ENCODE data around the gene RAP1A.

The RAP1A gene

DNA sequence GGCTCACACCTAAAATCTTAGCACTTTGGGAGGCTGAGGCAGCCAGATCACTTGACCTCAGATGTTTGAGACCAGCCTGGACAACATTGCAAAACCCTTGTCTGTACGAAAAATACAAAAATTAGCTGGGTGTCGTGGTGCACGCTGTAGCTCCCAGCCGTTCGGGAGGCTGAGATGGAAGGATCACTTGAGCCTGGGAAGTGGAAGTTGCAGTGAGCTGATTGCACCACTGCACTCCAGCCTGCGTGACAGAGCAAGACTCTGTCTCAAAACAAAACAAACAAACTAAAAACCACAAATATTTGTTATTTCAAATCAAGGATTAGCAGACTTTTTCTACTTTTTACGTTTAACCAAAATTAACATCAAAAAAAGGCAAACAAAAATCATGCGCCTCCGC lies 88.3 kb downstream of the RAP1A start:
- TF ChIP-seq, protein P1, sequence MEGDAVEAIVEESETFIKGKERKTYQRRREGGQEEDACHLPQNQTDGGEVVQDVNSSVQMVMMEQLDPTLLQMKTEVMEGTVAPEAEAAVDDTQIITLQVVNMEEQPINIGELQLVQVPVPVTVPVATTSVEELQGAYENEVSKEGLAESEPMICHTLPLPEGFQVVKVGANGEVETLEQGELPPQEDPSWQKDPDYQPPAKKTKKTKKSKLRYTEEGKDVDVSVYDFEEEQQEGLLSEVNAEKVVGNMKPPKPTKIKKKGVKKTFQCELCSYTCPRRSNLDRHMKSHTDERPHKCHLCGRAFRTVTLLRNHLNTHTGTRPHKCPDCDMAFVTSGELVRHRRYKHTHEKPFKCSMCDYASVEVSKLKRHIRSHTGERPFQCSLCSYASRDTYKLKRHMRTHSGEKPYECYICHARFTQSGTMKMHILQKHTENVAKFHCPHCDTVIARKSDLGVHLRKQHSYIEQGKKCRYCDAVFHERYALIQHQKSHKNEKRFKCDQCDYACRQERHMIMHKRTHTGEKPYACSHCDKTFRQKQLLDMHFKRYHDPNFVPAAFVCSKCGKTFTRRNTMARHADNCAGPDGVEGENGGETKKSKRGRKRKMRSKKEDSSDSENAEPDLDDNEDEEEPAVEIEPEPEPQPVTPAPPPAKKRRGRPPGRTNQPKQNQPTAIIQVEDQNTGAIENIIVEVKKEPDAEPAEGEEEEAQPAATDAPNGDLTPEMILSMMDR (IDR thresholded peaks at IDR 0.05; ENCODE audit: extremely low read depth, missing control alignments) = no peak
- DNase-seq (ENCODE audit: low spot score) = no peak

DNA sequence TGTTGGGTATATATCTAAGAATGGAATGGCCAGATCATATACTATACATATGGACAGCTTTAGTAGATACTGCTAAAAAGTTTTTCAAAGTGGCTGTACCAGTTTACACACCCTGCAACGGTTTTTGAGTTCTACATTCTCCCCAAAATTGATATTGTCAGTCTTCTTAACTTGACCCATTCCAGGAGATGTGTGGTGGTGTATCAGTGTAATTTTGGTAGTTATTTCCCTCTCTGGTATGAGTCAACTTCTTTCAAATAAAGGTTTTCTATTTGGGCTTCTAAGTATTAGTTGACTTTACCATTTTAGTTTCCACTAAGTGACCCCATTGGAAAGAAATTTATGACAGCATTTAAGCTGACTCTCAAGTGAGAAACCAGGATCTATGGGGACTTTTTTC lies 90.4 kb downstream of the RAP1A start:
- DNase-seq (ENCODE audit: low spot score) = no peak
- TF ChIP-seq, protein P1 (IDR thresholded peaks at IDR 0.05; ENCODE audit: extremely low read depth, missing control alignments) = no peak

GRCh38 chr1:111716333-111716732 lies 96.7 kb downstream of the RAP1A start:
- TF ChIP-seq, protein P1 (IDR thresholded peaks at IDR 0.05; ENCODE audit: extremely low read depth, missing control alignments) = no peak
- no peak for DNase-seq (ENCODE audit: low spot score)

DNA sequence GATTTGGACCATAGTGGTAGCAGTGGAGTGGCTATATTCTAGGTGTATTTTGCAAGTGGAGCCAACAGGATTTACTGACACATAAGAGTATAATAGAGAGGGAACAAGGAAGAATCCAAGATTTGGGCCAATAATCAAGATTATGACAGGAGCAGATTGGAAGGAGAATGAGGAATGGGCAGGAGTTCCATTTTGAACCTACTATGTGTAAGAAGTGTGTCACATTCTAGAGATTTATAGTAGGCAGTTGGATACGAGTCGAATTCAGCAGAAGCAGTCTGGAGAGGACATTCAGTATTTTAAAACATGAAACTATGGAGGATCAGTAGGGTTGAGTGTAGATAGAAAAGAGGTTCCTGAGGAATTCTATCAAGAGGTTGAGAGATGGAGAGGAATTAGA lies 97.9 kb downstream of the RAP1A start:
- no peak for DNase-seq (ENCODE audit: low spot score)
- TF ChIP-seq, protein P1 (IDR thresholded peaks at IDR 0.05; ENCODE audit: extremely low read depth, missing control alignments) = no peak

DNA sequence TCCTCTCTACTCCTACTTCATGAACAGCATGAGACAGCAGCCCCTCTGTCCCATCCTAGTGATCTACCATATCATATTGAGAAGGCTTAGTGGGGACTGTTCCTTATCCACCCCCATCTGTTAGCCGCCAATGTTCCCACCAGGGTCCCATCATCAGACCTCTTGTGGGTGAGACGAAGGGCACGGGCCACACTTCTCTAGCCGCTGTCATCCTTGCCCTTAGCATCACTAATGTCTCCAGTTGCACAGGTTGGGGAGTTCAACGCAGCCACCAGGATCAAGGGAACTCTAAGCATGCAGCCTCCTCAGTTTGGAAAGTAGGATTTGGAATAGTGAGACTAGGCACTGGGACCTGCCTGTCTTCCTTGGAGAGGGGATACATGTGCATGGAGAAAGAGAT lies 99.5 kb downstream of the RAP1A start:
- TF ChIP-seq, protein P1 (IDR thresholded peaks at IDR 0.05; ENCODE audit: extremely low read depth, missing control alignments) = no peak
- no peak for DNase-seq (ENCODE audit: low spot score)

GRCh38 chr1:111719674-111720132 lies 100.1 kb downstream of the RAP1A start:
- no peak for DNase-seq (ENCODE audit: low spot score)
- TF ChIP-seq, protein P1 (IDR thresholded peaks at IDR 0.05; ENCODE audit: extremely low read depth, missing control alignments) = no peak

DNA sequence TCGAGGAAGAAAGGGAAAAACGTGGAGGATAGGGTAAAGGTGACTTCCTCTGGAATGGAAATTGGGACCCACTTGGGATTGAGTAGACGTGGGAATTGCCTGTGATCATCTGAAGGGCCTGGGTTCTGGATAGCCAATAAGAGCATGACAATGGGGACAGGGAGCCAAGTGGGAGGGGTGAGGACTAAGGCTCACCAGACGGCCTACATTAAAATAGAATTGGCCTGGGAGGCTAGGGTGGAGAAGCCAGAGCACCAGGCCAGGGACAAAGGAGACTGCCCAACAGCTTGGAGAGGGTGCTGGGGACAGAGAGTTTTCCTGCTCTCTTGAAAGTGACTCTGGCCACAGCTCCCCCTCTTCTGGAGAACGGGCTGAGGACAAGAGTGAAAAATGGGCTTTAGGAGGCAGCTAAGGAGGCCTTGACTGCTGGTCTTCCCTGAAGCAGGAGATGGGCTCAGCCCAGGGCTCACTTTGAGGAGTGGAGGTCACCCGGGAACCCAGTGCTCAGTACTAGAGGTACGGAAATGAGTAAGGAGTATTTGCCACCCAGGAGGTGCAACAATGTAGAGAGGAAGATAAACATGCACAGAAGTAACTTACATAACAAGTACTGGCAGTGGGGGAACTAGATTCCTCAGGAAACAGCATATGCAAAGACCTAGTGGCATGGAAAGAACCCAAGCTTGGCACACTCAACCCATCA lies 100.8 kb downstream of the RAP1A start:
- TF ChIP-seq, protein P1 (IDR thresholded peaks at IDR 0.05; ENCODE audit: extremely low read depth, missing control alignments) = no peak
- no peak for DNase-seq (ENCODE audit: low spot score)
